NOMO-1 treated with DMSO at 0.1 percent for 48 hours (cell line): ENCODE data around the gene DIP2C.
"Not testable (repeated sequence)": the region's sequence is repeated elsewhere in the genome, so short reads cannot be mapped to it uniquely, and the experiment has no call there.

Experiments used
- DNase-seq: peaks from one replicate; lab custom pipeline; 2025; ENCODE audit not compliant: unreplicated experiment; lab: John Stamatoyannopoulos, UW

DIP2C gene

GRCh38 chr10:317271-317769 lies 372.1 kb downstream of the DIP2C start:
- DNase-seq, result no peak

- DNase-seq, result no peak
Observed at GRCh38 chr10:316390-316789, 373.1 kb downstream of the DIP2C start.

GRCh38 chr10:314871-315270 lies 374.6 kb downstream of the DIP2C start:
- DNase-seq, result no peak

- DNase-seq, result no peak
Observed at GRCh38 chr10:314381-314780, 375.1 kb downstream of the DIP2C start.

- DNase-seq, result no peak
Observed at GRCh38 chr10:311901-312665, 377.4 kb downstream of the DIP2C start.

- DNase-seq, result no peak
Observed at GRCh38 chr10:310976-311639, 378.4 kb downstream of the DIP2C start.

- no peak for DNase-seq
Observed at GRCh38 chr10:310371-310770, 379.1 kb downstream of the DIP2C start.

- no peak for DNase-seq
Observed at GRCh38 chr10:308572-309085, 380.8 kb downstream of the DIP2C start.

GRCh38 chr10:308101-308500 lies 381.4 kb downstream of the DIP2C start:
- DNase-seq, result no peak

- no peak for DNase-seq
Observed at GRCh38 chr10:307659-308058, 381.8 kb downstream of the DIP2C start.

- no peak for DNase-seq
Observed at GRCh38 chr10:306675-307185, 382.7 kb downstream of the DIP2C start.

- no peak for DNase-seq
Observed at GRCh38 chr10:306007-306674, 383.3 kb downstream of the DIP2C start.

- no peak for DNase-seq
Observed at GRCh38 chr10:305034-305433, 384.4 kb downstream of the DIP2C start.

GRCh38 chr10:301536-301935 lies 387.9 kb downstream of the DIP2C start:
- no peak for DNase-seq

GRCh38 chr10:300580-300979 lies 388.9 kb downstream of the DIP2C start:
- not testable (repeated sequence) for DNase-seq

GRCh38 chr10:299969-300368 lies 389.5 kb downstream of the DIP2C start:
- DNase-seq, result no peak

- no peak for DNase-seq
Observed at GRCh38 chr10:299512-299911, 390.0 kb downstream of the DIP2C start.

GRCh38 chr10:298033-298432 lies 391.4 kb downstream of the DIP2C start:
- no peak for DNase-seq

- DNase-seq, result no peak
Observed at GRCh38 chr10:297567-297966, 391.9 kb downstream of the DIP2C start.

GRCh38 chr10:293636-294035 lies 395.8 kb downstream of the DIP2C start:
- no peak for DNase-seq

GRCh38 chr10:290026-290725 lies 399.3 kb downstream of the DIP2C start:
- DNase-seq, result no peak
